ENCODE data around the gene ALOXE3. TPM values are rescaled to one million over a fixed set of nuclear protein-coding genes. Genes with fewer than 3 reads are reported as not detected.

The ALOXE3 gene
- polyA plus RNA-seq, 3 donors, result 0.07 TPM; not detected in 2

GRCh38 chr17:8051831-8052230, 66.5 kb downstream of the ALOXE3 start:
- DNase-seq, result no peak

GRCh38 chr17:8048736-8049135, 69.6 kb downstream of the ALOXE3 start:
- no peak for DNase-seq

GRCh38 chr17:8048236-8048635, 70.1 kb downstream of the ALOXE3 start:
- no peak for DNase-seq

- no peak for DNase-seq
Measured at GRCh38 chr17:8047769-8048110, 70.6 kb downstream of the ALOXE3 start.

- DNase-seq, result no peak
Measured at GRCh38 chr17:8046929-8047768, 71.2 kb downstream of the ALOXE3 start.

GRCh38 chr17:8046306-8046928, 71.9 kb downstream of the ALOXE3 start:
- DNase-seq, result no peak

Other genes starting within 250 kb of the ALOXE3 start
- gene CHD3, start 229.7 kb downstream of the ALOXE3 start, polyA plus RNA-seq (ENCODE audit: insufficient read length in 3 of 3), result 100 to 1,000 TPM; 181 to 204 (median 186) TPM
- gene RNF227, start 202.2 kb downstream of the ALOXE3 start, polyA plus RNA-seq (ENCODE audit: insufficient read length in 3 of 3), result 1 to 10 TPM; 3.5 to 4.7 (median 4.5) TPM
- gene KCNAB3, start 188.7 kb downstream of the ALOXE3 start, polyA plus RNA-seq (ENCODE audit: insufficient read length in 3 of 3), result 10 to 100 TPM; 10.6 to 13.0 (median 11.4) TPM
- 100 to 1,000 TPM; 131 to 158 (median 133) TPM for gene TRAPPC1, start 186.6 kb downstream of the ALOXE3 start, polyA plus RNA-seq (ENCODE audit: insufficient read length in 3 of 3)
- 10 to 100 TPM; 52.0 to 69.0 (median 65.7) TPM for gene CNTROB, start 186.3 kb downstream of the ALOXE3 start, polyA plus RNA-seq (ENCODE audit: insufficient read length in 3 of 3)
- gene GUCY2D, start 115.9 kb downstream of the ALOXE3 start, polyA plus RNA-seq (ENCODE audit: insufficient read length in 3 of 3), result under 1 TPM; 0.22 to 0.87 (median 0.40) TPM
- 1 to 10 TPM; 1.2 to 2.0 (median 1.5) TPM for gene ALOX15B, start 79.5 kb downstream of the ALOXE3 start, polyA plus RNA-seq (ENCODE audit: insufficient read length in 3 of 3)
- gene ALOX12B, start 30.8 kb downstream of the ALOXE3 start, polyA plus RNA-seq (ENCODE audit: insufficient read length in 3 of 3), result 1 to 10 TPM in 1 of 3 donors, under 1 TPM in 2; 0.48 to 1.0 (median 0.90) TPM
- gene HES7, start 5.6 kb upstream of the ALOXE3 start, polyA plus RNA-seq (ENCODE audit: insufficient read length in 3 of 3), result not detected
- gene PER1, start 33.9 kb upstream of the ALOXE3 start, polyA plus RNA-seq (ENCODE audit: insufficient read length in 3 of 3), result 10 to 100 TPM; 26.4 to 34.5 (median 33.3) TPM
- gene VAMP2, start 44.4 kb upstream of the ALOXE3 start, polyA plus RNA-seq (ENCODE audit: insufficient read length in 3 of 3), result 100 to 1,000 TPM; 108 to 139 (median 131) TPM
- 10 to 100 TPM; 24.3 to 29.2 (median 28.6) TPM for gene TMEM107, start 57.9 kb upstream of the ALOXE3 start, polyA plus RNA-seq (ENCODE audit: insufficient read length in 3 of 3)
- 1 to 10 TPM; 4.4 to 5.1 (median 4.9) TPM for gene BORCS6, start 71.7 kb upstream of the ALOXE3 start, polyA plus RNA-seq (ENCODE audit: insufficient read length in 3 of 3)
- gene AURKB, start 92.1 kb upstream of the ALOXE3 start, polyA plus RNA-seq (ENCODE audit: insufficient read length in 3 of 3), result 10 to 100 TPM; 31.9 to 48.1 (median 43.2) TPM
- gene CTC1, start 129.5 kb upstream of the ALOXE3 start, polyA plus RNA-seq (ENCODE audit: insufficient read length in 3 of 3), result 10 to 100 TPM; 22.0 to 36.0 (median 33.7) TPM
- gene PFAS, start 130.8 kb upstream of the ALOXE3 start, polyA plus RNA-seq (ENCODE audit: insufficient read length in 3 of 3), result 10 to 100 TPM; 40.4 to 60.0 (median 48.9) TPM
- 10 to 100 TPM; 29.5 to 33.7 (median 31.7) TPM for gene RANGRF, start 170.2 kb upstream of the ALOXE3 start, polyA plus RNA-seq (ENCODE audit: insufficient read length in 3 of 3)
- gene SLC25A35, start 176.9 kb upstream of the ALOXE3 start, polyA plus RNA-seq (ENCODE audit: insufficient read length in 3 of 3), result 1 to 10 TPM; 3.5 to 5.3 (median 5.2) TPM
- gene ARHGEF15, start 191.7 kb upstream of the ALOXE3 start, polyA plus RNA-seq (ENCODE audit: insufficient read length in 3 of 3), result 10 to 100 TPM; 18.1 to 21.2 (median 18.4) TPM
- gene ODF4, start 221.3 kb upstream of the ALOXE3 start, polyA plus RNA-seq (ENCODE audit: insufficient read length in 3 of 3), result not detected